ENCODE results near the gene REPIN1.

- TF ChIP-seq CTCF (IDR thresholded peaks at IDR 0.05; ENCODE audit: low read length) (no peak), EZH2 (optimal IDR thresholded peaks at IDR 0.05; ENCODE audit: low read depth, low read length) (no peak), EZH2phosphoT487 (IDR thresholded peaks at IDR 0.05; ENCODE audit: low read length) (no peak)
Measured at GRCh38 chr7:150396851-150397260, 28.2 kb downstream of the REPIN1 start.

Data from MM.1S (cell line).